Body of pancreas (tissue), 4 donors: ENCODE results near the gene MAP1B.

Experiments used
- POLR2A ChIP-seq, 3 donors: fragments of 450-650 bp; IDR thresholded peaks; one replicate each; pipeline ENCODE4 v1.6.1; 2016; ENCODE audit warnings: antibody characterized with exemption in 3 of 3, mild to moderate bottlenecking in 2 of 3
- TF ChIP-seq, protein P1 (sequence below), 7 experiments: fragments of 450-650 bp in 4 of 7; fragments of 200-600 bp in 3 of 7; sonication (generic) in 3 of 7; IDR thresholded peaks; one replicate each; pipeline ENCODE4 v1.5.1; 2016 to 2019; ENCODE audit warnings: antibody characterized with exemption in 7 of 7

DNA sequence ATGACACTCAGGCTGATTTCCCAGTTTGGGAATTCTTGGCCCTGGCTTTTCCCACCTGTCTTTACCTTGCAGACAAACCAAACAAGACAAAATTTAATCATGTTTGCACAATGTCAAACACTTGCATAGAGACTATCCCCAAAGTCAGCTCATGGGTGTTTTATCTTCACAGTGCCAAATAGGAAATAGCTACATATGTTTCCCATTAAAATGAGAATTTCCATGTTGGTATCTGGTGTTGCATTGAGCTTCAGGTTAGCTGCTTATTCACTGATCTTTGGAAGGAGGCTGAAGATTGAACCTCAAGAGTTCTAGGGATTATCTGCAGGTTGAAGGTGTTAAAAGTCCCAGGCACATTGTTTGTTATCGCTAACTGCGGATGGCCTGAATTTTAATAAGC, 19.5 kb downstream of the MAP1B start:
- no peak for TF ChIP-seq POLR2A (IDR thresholded peaks at IDR 0.05)
- TF ChIP-seq, protein P1, sequence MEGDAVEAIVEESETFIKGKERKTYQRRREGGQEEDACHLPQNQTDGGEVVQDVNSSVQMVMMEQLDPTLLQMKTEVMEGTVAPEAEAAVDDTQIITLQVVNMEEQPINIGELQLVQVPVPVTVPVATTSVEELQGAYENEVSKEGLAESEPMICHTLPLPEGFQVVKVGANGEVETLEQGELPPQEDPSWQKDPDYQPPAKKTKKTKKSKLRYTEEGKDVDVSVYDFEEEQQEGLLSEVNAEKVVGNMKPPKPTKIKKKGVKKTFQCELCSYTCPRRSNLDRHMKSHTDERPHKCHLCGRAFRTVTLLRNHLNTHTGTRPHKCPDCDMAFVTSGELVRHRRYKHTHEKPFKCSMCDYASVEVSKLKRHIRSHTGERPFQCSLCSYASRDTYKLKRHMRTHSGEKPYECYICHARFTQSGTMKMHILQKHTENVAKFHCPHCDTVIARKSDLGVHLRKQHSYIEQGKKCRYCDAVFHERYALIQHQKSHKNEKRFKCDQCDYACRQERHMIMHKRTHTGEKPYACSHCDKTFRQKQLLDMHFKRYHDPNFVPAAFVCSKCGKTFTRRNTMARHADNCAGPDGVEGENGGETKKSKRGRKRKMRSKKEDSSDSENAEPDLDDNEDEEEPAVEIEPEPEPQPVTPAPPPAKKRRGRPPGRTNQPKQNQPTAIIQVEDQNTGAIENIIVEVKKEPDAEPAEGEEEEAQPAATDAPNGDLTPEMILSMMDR (IDR thresholded peaks at IDR 0.05): no peak
